Cardiac muscle cell (in vitro differentiated cells and primary cell): ENCODE results near the gene FOXL3. TPM values are rescaled to one million over a fixed set of nuclear protein-coding genes. Genes with fewer than 3 reads are reported as not detected.

Experiments used
- DNase-seq, 2 donors: peaks; one replicate each; pipeline versions ENCODE4 v3.0.0 to v3.0.0-alpha.2; 2010 to 2017; ENCODE audit warnings: low read depth in 1 of 2, low spot score in 1 of 2
- H3K27ac ChIP-seq: fragments of 200-600 bp; sonication (generic); 2 replicates; pipeline ENCODE4 v1.5.1; 2016
- H3K27me3 ChIP-seq: fragments of 200-600 bp; sonication (generic); 2 replicates; pipeline ENCODE4 v1.6.0; 2016; ENCODE audit warnings: control low read depth
- H3K36me3 ChIP-seq: fragments of 200-600 bp; sonication (generic); 2 replicates; pipeline ENCODE4 v1.5.1; 2016; ENCODE audit warnings: control low read depth
- H3K4me1 ChIP-seq: fragments of 200-600 bp; sonication (generic); 2 replicates; pipeline ENCODE4 v1.8.1; 2017; ENCODE audit warnings: low read depth, mild to moderate bottlenecking, mixed run types
- H3K4me3 ChIP-seq: fragments of 200-600 bp; sonication (generic); 2 replicates; pipeline ENCODE4 v1.5.1; 2016; ENCODE audit warnings: mild to moderate bottlenecking
- H3K9me3 ChIP-seq: fragments of 200-600 bp; sonication (generic); 2 replicates; pipeline ENCODE4 v1.5.1; 2017; ENCODE audit warnings: low read depth, mild to moderate bottlenecking, control low read depth
- polyA plus RNA-seq: library from polyadenylated mRNA; unstranded; fragments of >200 nt; fragmentation: Nextera tagmentation; extraction: Ambion mirVana; gene quantifications from 2 replicates; pipeline ENCODE4 v1.2.1, GENCODE V29; 2016
- total RNA-seq: library from RNA; depleted of rRNA; stranded (reverse); fragments of >200 nt; gene quantifications from 2 replicates; pipeline ENCODE4 v1.2.3, GENCODE V29; 2016
- TF ChIP-seq, protein P1 (sequence below): IDR thresholded peaks from 2 replicates; pipeline ENCODE4 v1.5.1; 2012; ENCODE audit warnings: low read depth, mild to moderate bottlenecking, low read length

Gene FOXL3
- total and polyA plus RNA-seq, 2 experiments from 2014 or later = not detected

DNA sequence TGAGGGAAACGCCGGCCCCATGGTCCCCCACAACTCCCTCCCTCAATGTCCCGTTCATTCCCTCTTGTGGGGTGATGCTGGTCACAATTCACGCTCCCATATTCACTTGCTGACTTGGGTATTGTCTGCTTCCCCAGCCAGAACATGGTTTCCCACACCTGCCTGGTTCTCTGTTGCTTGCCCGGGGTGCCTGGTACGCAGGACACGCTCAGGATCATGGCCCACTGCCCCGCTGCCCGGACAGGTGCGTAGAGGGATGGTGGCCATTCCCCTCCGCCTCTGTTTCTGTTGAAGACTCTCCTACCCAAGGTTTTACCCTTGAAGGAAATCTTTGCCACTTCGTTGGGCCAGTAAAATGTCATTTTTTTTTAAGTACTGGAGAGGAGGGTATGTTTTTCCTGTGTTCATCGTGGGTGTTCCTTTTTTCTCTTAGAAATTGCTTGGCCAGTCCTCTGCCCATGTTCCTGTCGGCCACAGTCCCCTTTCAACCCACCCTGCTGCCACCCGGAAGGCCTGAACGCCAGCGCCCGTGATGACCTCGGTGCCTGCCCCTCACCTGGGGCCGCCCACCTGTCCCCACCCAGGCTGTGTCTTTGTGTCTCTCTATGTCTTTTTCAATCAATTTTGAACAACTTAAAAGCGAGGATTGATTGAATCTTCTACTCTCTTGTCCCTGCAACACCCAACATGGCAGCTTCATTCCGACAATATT, 38.2 kb downstream of the FOXL3 start:
- H3K27me3 ChIP-seq = peaks cover 9% of the 10 kb centered on the region
- DNase-seq = no peak
- no peaks in the 10 kb centered on the region for H3K4me1 ChIP-seq
- no peaks in the 10 kb centered on the region for H3K9me3 ChIP-seq
- H3K4me3 ChIP-seq = no peak overlapping the region
- no peaks in the 10 kb centered on the region for H3K36me3 ChIP-seq
- no peak overlapping the region for H3K27ac ChIP-seq
- TF ChIP-seq, protein P1, sequence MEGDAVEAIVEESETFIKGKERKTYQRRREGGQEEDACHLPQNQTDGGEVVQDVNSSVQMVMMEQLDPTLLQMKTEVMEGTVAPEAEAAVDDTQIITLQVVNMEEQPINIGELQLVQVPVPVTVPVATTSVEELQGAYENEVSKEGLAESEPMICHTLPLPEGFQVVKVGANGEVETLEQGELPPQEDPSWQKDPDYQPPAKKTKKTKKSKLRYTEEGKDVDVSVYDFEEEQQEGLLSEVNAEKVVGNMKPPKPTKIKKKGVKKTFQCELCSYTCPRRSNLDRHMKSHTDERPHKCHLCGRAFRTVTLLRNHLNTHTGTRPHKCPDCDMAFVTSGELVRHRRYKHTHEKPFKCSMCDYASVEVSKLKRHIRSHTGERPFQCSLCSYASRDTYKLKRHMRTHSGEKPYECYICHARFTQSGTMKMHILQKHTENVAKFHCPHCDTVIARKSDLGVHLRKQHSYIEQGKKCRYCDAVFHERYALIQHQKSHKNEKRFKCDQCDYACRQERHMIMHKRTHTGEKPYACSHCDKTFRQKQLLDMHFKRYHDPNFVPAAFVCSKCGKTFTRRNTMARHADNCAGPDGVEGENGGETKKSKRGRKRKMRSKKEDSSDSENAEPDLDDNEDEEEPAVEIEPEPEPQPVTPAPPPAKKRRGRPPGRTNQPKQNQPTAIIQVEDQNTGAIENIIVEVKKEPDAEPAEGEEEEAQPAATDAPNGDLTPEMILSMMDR = no peak

GRCh38 chr7:329691-330281, 39.8 kb downstream of the FOXL3 start:
- Histone ChIP-seq H3K27me3 (no peaks in the 10 kb centered on the region), H3K9me3 (no peaks in the 10 kb centered on the region), H3K4me3 (no peak overlapping the region), H3K36me3 (no peaks in the 10 kb centered on the region), H3K4me1 (no peaks in the 10 kb centered on the region), H3K27ac (no peak overlapping the region)
- DNase-seq = no peak
- TF ChIP-seq, protein P1 = no peak

- Histone ChIP-seq H3K4me1 (no peaks in the 10 kb centered on the region), H3K27me3 (no peaks in the 10 kb centered on the region), H3K9me3 (no peaks in the 10 kb centered on the region), H3K4me3 (no peak overlapping the region), H3K36me3 (no peaks in the 10 kb centered on the region), H3K27ac (no peak overlapping the region)
- TF ChIP-seq, protein P1 = no peak
- peak in 1 of 2 donors; percentile 26 for DNase-seq
These were observed 40.7 kb downstream of the FOXL3 start for GRCh38 chr7:330511-331230.

GRCh38 chr7:332020-332517, 42.1 kb downstream of the FOXL3 start:
- no peak for DNase-seq
- TF ChIP-seq, protein P1 = no peak
- Histone ChIP-seq H3K4me3 (no peak overlapping the region), H3K9me3 (no peaks in the 10 kb centered on the region), H3K27me3 (no peaks in the 10 kb centered on the region), H3K27ac (no peak overlapping the region), H3K4me1 (no peaks in the 10 kb centered on the region), H3K36me3 (no peaks in the 10 kb centered on the region)

DNA sequence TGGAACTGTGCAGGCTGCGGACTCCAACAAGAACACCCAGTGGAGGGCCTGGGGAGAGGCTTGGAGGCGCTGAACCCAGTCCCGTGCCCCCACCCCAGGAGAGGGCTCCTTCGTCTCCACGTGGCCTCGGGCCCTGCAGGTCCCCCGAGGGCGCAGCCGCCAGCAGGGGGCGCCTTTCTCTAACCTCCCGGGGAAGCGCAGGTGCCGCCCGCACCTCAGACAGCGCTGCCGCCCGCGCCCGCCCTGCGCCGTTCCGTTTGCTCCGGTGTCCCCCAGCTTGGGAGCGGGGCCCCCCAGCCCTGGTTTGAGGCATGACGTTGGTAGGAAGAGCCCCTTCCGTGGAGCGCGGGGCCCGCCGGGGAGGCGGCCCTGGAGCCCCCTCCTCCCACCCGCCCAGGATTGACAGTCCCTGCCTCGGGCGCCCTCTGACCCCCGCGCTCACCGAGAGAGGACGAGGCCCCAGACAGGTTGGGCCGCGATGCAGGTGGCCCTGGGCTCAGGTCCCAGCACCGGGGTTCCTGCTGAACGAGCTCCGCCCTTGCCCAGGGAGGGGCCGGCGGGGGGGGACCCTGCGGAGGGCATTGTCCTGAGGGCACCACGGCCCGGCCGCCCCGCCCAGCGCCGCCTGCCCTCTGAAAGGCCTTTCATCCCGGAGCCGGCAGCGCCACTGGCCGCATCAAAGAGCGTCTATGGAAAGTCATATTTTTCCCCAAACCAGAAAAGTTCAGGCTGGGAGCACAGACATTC, 42.8 kb downstream of the FOXL3 start:
- H3K4me1 ChIP-seq = no peaks in the 10 kb centered on the region
- DNase-seq = peak; percentile 66 to 88
- no peaks in the 10 kb centered on the region for H3K36me3 ChIP-seq
- TF ChIP-seq, protein P1 = peak; percentile 76
- no peaks in the 10 kb centered on the region for H3K9me3 ChIP-seq
- no peaks in the 10 kb centered on the region for H3K27me3 ChIP-seq
- H3K4me3 ChIP-seq = peak overlapping the region; percentile 33
- no peak overlapping the region for H3K27ac ChIP-seq
